Activated CD4-positive, alpha-beta T cell treated with anti-CD3 and anti-CD28 coated beads, Interleukin-2, amount 50 U/mL, for 16 hours (primary cell): ENCODE data around the gene PSD2.

Experiments
- DNase-seq: peaks from one replicate; pipeline ENCODE4 v3.0.0-alpha.2; 2020

PSD2 gene

DNA sequence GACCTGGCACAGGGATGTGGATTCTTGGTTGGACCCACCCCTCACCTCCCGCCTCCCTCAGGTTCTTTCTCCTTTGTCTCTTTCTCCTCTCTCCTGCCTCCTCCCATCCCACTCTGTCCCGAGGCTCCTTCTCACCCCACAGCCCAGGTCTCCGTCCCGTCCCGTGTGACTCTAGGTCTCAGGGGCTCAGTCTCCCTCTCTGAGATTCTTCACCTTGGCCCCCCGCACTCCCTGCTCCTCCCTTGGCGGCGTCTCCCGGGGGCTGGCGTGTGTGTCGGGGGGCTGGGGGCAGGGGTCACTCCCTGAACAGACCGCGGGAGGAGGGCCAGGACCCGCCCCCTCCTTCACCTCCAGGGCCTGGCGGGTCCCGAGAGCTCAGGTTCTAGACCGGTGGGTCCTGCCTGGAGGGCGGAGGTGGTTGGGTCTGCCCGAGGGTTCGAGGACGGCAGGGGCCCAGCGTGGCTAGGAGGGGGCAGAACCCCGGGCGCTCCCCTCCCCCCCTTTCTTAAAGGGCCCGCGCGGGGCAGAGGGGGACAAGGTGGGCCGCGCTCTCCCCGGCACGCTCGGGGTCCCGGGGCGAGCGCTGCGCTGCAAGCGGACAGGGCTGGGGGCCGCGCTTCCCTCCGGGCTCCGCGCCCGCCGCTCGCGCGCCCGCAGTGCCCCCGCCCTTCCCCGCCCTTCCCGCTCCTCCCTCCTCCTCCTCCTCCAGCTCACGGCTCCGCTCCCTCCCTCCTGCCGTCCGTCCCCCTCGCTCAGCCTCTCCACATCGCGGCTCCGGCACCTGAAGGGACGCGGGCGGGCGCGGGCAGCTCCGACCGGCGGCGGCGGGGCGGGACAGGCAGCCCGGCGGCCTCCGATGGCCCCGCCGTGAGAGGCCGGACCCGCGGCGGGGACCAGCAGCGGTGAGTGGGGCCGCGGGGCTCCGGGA is at the start of gene PSD2:
TSS of gene PSD2 (plus strand) at position 735 of the 928 bp plus-strand sequence. CDS start 13,633 bp downstream, outside the sequence.
- no peak for DNase-seq

DNA sequence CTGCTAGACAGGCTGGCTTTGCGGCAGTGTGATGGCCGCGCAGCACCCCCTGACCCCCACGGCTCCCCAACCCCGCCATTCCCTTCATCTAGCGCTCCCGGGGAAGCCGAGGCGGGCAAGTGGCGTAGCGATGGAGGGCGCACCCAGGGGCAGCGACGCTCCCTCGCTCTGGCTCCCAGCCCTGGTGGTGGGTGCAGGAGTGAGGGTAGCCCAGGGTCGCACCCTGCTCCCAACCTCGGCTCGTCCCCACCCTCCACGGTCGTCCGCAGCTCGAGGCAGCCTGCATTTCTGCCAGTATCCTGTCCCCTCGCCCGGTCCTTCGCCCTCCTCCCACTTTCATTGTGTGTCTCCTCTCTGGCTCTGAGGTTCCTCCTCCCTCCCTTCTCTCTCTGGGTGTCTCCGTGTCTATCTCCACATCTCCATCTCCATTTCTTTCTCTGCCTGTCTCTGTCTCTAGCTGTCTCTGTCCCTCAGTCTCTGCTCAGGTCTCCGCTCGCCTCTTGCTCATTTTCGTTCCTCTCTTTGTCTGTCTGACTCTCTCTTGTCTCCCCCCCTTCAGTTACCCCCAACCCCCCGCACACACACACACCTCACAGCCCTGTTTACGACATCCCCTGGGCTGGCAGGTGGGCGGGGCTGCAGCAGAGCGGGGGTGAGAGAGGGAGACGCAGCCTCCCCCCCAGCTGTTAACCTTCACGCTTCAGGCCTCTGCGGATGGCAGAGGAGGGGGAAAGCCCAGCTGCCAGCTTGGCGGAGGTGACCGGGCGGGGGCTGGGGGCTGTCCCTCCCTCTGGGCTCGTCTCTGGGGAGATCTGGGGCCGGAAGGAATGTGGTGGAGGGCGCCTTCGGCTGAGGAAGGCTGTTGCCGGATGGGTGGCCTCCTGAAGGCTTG is 48.7 kb upstream of the PSD2 start:
- DNase-seq = peak; percentile 39

DNA sequence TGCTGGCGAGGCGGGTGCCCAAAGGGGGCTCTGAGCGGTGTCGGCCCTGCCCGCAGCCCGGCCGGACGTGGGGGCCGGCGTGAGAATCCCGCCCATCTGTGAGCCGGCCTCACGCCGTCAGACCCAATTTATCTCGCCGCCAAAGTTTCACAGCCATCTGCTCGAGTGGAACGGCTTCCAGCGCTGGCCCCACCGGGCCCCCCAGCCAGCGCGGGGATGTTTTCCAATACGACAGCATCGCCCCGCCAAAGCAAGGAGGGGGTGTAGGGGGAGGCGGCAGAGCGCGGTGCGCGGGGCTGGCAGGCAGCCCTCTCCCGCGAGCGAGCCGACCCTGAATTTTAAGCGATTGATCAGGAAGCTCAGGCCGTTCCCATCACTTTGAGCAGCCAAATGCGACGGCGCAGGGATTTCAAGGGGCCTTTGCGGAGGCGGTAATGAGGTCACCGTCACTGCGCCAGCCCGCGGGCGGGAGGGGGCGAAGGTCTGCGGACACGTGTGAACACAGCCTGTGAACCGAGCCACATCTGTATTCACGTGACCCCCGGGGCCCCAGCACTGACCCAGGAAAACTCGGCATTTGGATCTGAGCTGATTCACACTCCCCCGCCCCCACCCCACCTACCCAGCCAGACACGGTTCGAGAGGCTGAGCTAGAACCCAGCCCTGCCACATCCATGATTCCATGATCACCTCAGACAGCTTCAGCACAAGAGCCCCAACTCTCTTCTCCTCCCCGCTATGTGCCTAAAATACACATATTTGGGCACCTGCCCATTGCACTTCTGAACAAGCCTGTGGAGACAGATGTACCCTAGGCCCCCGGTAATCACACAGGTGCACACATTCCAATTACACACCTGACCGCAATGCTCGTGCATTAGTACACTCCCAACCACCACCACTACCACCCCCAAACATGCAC is 47.8 kb upstream of the PSD2 start:
- peak; percentile 21 for DNase-seq

GRCh38 chr5:139748505-139748826 is 47.1 kb upstream of the PSD2 start:
- no peak for DNase-seq

DNA sequence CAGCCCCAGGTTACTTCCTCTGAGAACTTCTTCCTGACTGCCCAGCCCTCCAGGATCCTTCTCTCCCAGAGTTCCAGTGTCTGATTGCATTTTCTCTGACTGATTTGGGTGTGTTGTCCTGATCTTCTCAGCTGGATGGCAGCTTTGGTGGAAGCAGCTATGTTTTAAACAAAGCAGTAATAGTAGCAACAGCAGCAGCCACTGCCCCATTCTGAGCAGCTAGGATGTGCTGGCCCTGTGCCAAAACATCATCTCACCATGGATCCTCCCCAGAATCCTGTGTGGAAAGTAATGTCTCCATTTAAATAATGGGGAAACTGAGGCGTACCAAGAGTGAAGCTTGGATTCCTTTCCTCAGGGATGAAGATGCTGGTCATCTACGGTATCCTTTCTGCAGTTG is 46.4 kb upstream of the PSD2 start:
- DNase-seq = no peak

DNA sequence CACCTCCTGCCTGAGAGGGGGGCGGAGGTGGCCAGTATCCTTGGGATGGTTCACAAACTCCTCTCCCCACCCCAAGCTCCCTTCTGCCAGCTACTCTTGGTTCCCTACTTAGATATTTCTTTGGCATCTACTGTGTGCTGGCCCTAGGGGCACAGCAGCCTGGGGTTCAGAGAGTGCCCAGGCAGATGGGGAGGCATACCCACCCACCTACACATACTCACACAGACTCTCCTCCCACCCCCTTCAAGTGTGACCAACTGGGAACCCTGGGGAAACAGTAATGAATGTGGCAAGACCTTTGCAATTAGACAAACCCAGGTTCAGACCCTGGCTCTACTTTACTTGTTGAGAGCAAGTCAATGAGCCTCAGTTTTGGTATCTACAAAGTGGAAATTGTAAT is 44.4 kb upstream of the PSD2 start:
- DNase-seq = no peak

- DNase-seq = no peak
These were observed 42.8 kb upstream of the PSD2 start for GRCh38 chr5:139752506-139753473.

- no peak for DNase-seq
These were observed 39.5 kb upstream of the PSD2 start for GRCh38 chr5:139755892-139756671.

GRCh38 chr5:139756971-139757370 is 38.6 kb upstream of the PSD2 start:
- DNase-seq = no peak

- no peak for DNase-seq
These were observed 37.7 kb upstream of the PSD2 start for GRCh38 chr5:139757727-139758509.

DNA sequence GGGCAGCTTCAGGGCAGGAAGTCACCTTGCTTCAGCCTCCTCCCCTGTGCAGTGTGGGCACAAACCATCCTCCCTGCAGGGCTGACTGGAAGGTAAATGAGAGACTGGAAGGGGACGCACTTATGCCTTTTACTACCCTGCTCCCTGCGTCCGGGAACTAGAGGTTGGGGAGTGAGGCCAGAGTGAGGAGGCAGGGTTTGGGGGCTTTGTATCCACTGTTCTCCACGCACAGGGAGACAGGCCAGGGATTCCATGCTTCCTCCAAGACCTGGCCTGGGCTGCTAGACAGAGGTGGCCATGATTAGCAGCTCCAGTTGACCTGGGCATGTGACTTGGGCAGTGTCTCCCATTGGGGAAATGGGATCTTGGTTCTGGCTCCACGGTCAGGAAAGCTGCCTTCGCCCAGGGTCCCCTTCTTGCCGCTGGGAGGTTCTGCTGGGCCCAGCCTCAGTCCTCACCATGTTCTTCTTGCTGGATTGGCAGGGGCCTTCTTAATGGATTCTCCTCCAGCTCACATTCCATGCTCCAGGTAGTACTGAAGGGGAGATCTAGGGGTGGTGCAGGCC is 37.0 kb upstream of the PSD2 start:
- no peak for DNase-seq

GRCh38 chr5:139759219-139759721 is 36.3 kb upstream of the PSD2 start:
- no peak for DNase-seq

DNA sequence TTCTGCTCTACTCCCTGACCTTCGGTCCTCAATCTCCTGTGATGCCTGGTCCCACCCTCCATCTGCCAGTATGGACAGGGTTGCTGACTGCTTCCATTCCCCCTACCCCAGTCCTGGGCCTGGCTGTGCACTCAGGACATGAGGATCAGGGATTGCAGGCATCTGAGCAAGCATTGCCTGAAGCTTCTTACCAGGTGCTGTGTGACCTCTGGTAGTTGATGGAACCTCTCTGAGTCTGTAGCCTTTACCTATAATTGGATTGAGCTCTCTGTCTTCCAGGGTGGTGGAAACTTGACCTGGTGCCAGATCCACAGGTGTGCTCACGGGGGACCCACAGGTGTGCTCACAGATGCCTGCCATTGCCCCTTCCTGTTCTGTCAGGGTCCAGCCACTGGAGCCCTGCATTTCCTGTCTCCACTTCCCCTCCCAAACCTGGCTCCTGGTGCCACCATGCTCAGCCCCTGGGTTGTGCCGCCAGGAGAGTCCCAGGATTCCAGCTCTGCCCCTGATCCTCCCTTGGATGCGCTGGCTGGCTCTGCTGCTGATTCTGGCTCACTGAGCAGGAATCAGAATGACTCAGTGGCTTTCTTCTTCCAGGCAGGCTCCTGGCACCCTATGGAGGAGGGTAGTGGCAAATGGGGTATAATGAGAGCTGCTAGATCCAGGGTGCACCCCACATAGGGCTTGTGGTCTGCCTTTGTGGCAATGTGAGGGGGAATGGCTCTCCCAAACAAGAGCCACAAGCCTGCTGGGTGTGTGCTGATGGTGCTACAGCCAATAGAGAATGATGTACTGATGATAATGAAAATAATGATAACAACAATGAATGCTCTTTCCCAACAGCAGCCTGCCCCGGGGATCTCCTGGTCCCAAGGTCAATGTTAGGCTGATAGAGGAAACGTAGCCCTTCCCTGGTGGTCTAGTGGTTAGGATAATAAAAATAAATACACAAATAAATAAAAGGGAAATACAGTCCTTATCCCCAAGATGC is 35.2 kb upstream of the PSD2 start:
- no peak for DNase-seq

DNA sequence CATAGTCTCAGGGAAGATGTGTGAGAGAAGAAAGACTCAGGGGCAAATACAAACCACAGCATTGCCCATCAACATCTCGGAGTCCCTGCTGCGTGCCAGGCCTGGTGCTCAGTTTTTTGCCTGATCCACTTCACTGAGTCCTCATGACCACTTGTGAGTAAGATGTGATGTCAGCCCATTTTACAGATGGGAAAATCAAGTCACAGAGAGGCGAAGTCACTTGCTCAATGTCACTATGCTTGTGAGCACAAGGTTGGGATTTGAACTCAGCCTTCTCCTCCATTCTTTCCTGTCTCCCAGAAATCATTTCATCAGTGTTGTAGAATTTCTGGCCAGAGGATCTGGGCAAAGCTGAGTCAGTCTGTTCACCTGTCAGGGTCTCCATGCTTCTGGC is 34.6 kb upstream of the PSD2 start:
- DNase-seq = no peak

DNA sequence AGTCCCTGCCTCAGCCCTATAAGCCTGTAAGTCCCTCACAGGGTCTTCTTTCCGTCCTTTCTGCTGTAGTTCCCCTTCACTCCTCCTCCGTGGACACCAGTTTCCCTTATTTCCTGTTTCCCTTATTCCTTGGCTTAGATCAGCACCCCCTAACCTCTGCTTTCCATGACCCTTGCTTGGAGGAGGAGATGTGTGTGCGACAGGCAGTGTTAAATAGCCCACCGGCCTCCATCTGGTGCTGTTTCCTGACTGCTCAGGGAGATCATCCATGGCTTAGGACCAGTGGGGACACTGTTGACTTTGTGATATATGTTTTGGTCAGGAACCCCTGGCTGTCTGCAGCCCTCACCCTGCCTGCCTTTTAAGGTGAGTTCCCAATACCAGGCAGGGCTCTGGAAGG is 34.1 kb upstream of the PSD2 start:
- no peak for DNase-seq

DNA sequence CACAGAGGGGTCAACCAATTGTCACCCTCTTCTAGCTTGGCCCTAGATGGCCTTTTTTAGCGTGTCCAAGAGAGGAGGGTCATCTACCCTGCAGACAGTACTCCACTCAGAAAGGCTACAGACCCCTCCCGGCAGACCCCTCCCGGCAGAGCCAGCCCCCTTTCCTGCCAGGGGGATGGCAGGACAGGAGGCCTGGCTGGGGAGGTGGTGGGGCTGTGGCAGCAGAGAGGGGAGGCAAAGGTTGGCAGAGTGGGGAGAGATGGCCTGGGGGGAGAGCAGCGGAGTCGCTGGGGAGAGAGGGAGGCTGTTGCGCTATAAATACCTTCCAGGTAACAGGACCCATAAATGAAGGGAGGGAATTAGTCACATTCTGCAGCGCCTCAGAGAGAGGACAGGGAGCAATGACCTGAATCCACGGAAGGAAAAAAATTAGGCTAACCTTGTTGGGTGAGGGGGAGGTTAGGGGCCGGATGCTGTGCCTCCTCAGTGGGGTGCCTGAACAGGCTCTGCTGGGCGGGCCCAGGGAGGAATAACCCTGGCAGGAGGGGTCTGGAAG is 32.9 kb upstream of the PSD2 start:
- DNase-seq = no peak

DNA sequence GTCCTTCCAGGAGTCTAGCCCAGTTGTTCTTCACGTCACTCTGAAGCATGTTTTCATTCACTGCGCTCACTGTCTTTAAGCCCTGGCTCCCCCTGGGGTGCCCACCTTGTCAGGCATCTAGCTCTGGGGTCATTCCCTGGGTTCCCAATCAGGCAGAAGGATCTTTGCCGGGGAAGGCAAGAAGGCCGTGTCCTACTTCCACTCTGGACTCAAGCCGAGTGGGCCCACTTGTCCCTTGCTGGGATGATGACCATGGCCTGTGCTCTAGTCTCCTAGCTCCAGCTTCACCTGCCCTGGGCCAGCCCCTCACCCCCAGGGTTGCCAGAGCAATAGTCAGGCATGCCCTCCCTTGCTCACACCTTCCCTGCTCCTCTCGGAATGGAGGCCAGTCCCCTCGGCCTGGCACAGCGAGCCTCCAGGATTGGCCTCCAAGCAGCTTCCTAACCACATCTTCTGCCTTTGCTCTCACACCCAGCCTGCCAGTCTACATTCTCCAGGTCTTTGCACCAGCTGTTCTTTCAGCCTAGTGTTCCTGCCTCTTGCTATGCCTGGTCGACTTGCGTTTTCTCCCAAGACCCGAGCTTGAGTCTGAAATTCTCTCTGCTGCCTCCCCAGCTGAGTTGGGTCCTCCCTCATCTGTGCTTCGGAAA is 32.2 kb upstream of the PSD2 start:
- DNase-seq = no peak
